GM12878 (cell line): Measurements from ENCODE around the gene PEMT. TPM values are rescaled to one million over a fixed set of nuclear protein-coding genes. Genes with fewer than 3 reads are reported as not detected.

Source experiments
- ATAC-seq: fragments of 200-7000 bp; cut with Tn5 transposase; 3 replicates; pipeline ENCODE4 v1.9.1; 2020; ENCODE audit warnings: mild to moderate bottlenecking, moderate library complexity
- BruUV-seq: library from RNA; stranded (reverse); fragments of 400-500 nt; replicated peaks from 2 replicates; lab custom pipeline; 2021; lab: Mats Ljungman, UMichigan
- CTCF ChIA-PET: fragments of 300-600 bp; sonication (Branson Sonifier 250); formaldehyde crosslinking; extraction: SDS; loops from one replicate; lab custom pipeline; 2021; ENCODE audit warnings: inconsistent platforms; lab: Yijun Ruan, JAX
- POLR2A ChIA-PET: fragments of 350-600 bp; formaldehyde crosslinking; extraction: SDS; loops from one replicate; lab custom pipeline; 2021; ENCODE audit warnings: inconsistent platforms; lab: Charles Lee
- RAD21 ChIA-PET: fragments of 300-600 bp; sonication (Branson Sonifier 250); formaldehyde crosslinking; loops from one replicate; lab custom pipeline; 2023; ENCODE audit warnings: antibody characterized with exemption; ENCODE audit not compliant: unreplicated experiment; lab: Charles Lee
- SMC1A ChIA-PET: fragments of 300-600 bp; sonication (Branson Sonifier 250); formaldehyde crosslinking; loops from one replicate; lab custom pipeline; 2023; ENCODE audit not compliant: unreplicated experiment, uncharacterized antibody; lab: Charles Lee
- DNase-seq: peaks from one replicate; pipeline ENCODE4 v3.0.0-alpha.2; 2011; ENCODE audit warnings: low read depth, low spot score
- FAIRE-seq: peaks from 3 replicates; lab custom pipeline; 2011; peaks lifted over from hg19 to GRCh38; lab: Jason Lieb, UNC
- H2AFZ ChIP-seq: 2 replicates; pipeline ENCODE4 v1.6.0; 2011; ENCODE audit warnings: low read depth, low read length, control low read depth; ENCODE audit not compliant: control insufficient read depth
- H3K27ac ChIP-seq: 2 replicates; pipeline ENCODE4 v1.5.1; 2011; ENCODE audit warnings: control low read depth; ENCODE audit not compliant: control insufficient read depth, insufficient read depth
- H3K27me3 ChIP-seq, 2 experiments: replicated peaks in 1 of 2; 2 replicates each; pipeline versions ENCODE4 v1.6.0 to v1.6.1; 2011; ENCODE audit warnings: low read length in 1 of 2; ENCODE audit not compliant: control insufficient read depth in 2 of 2, insufficient read depth in 2 of 2
- H3K36me3 ChIP-seq, 2 experiments: 2 replicates each; pipeline ENCODE4 v1.5.1; 2011; ENCODE audit warnings: low read length in 1 of 2; ENCODE audit not compliant: control insufficient read depth in 2 of 2, insufficient read depth in 2 of 2
- H3K4me1 ChIP-seq: 2 replicates; pipeline ENCODE4 v1.6.1; 2011; ENCODE audit warnings: mild to moderate bottlenecking, low read length, moderate library complexity, mixed read lengths; ENCODE audit not compliant: control insufficient read depth, insufficient read depth
- H3K4me2 ChIP-seq: 2 replicates; pipeline ENCODE4 v1.6.0; 2011; ENCODE audit warnings: control low read depth; ENCODE audit not compliant: control insufficient read depth, insufficient read depth
- H3K4me3 ChIP-seq: fragments of 200-600 bp; sonication (generic); 2 replicates; pipeline ENCODE4 v1.5.1; 2016
- H3K79me2 ChIP-seq: 2 replicates; pipeline ENCODE4 v1.6.0; 2011; ENCODE audit warnings: low read length; ENCODE audit not compliant: control insufficient read depth, insufficient read depth
- H3K9ac ChIP-seq: 2 replicates; pipeline ENCODE4 v1.8.0; 2011; ENCODE audit warnings: low read length, control low read depth, mixed read lengths; ENCODE audit not compliant: control insufficient read depth, insufficient read depth
- H3K9me3 ChIP-seq: replicated peaks from 3 replicates; pipeline ENCODE4 v1.5.1; 2011; ENCODE audit warnings: mild to moderate bottlenecking, low read length; ENCODE audit not compliant: control insufficient read depth, insufficient read depth
- H4K20me1 ChIP-seq: 2 replicates; pipeline ENCODE4 v1.6.0; 2011; ENCODE audit not compliant: control insufficient read depth, insufficient read depth
- CBX5 ChIP-seq: sonication (generic); IDR thresholded peaks from 2 replicates; pipeline ENCODE4 v1.6.1; 2016; ENCODE audit warnings: low read depth, moderate library complexity, mild to moderate bottlenecking, inconsistent platforms
- EED ChIP-seq: sonication (generic); IDR thresholded peaks from 2 replicates; pipeline ENCODE4 v1.6.1; 2016; ENCODE audit warnings: antibody characterized with exemption, low read depth
- FOS ChIP-seq: IDR thresholded peaks from 3 replicates; pipeline ENCODE4 v1.6.1; 2011; ENCODE audit warnings: borderline replicate concordance; ENCODE audit not compliant: insufficient read length; ENCODE audit errors: extremely low read depth
- IRF5 ChIP-seq: fragments of 450-650 bp; IDR thresholded peaks from 2 replicates; pipeline ENCODE4 v1.6.1; 2017; ENCODE audit warnings: borderline replicate concordance
- LARP7 ChIP-seq: fragments of 450-650 bp; IDR thresholded peaks from 2 replicates; pipeline ENCODE4 v1.6.1; 2017; ENCODE audit warnings: mild to moderate bottlenecking
- MXI1 ChIP-seq: fragments of 150-350 bp; IDR thresholded peaks from 2 replicates; pipeline ENCODE4 v1.6.1; 2011; ENCODE audit warnings: low read depth, mild to moderate bottlenecking, inconsistent platforms, low read length, improper control_type of control experiment
- PBX3 ChIP-seq: IDR thresholded peaks from 2 replicates; pipeline ENCODE4 v1.6.1; 2011; ENCODE audit warnings: mild to moderate bottlenecking, low read depth, low read length, moderate library complexity; ENCODE audit not compliant: insufficient replicate concordance
- PRDM15 ChIP-seq: fragments of 450-650 bp; formaldehyde crosslinking; IDR thresholded peaks from 2 replicates; pipeline ENCODE4 v1.4.0; 2020; ENCODE audit warnings: mild to moderate bottlenecking, moderate library complexity
- RELB ChIP-seq: fragments of 450-650 bp; IDR thresholded peaks from 2 replicates; pipeline ENCODE4 v1.6.1; 2017; ENCODE audit warnings: low read depth, mild to moderate bottlenecking, moderate library complexity
- SIX5 ChIP-seq: IDR thresholded peaks from 2 replicates; pipeline ENCODE4 v1.6.1; 2011; ENCODE audit warnings: mild to moderate bottlenecking, low read depth, low read length, moderate library complexity; ENCODE audit not compliant: severe bottlenecking
- TCF12 ChIP-seq: IDR thresholded peaks from 2 replicates; pipeline ENCODE4 v1.6.1; 2011; ENCODE audit warnings: low read depth, mild to moderate bottlenecking, low read length
- ZNF217 ChIP-seq: fragments of 450-650 bp; IDR thresholded peaks from 2 replicates; pipeline ENCODE4 v1.6.1; 2017; ENCODE audit warnings: antibody characterized with exemption, mild to moderate bottlenecking
- ZNF274 ChIP-seq: IDR thresholded peaks from one replicate; pipeline ENCODE4 v1.8.0; 2011; ENCODE audit not compliant: insufficient read length, insufficient read depth
- ZNF384 ChIP-seq: IDR thresholded peaks from 2 replicates; pipeline ENCODE4 v1.6.1; 2012; ENCODE audit warnings: low read depth, mild to moderate bottlenecking, low read length, improper control_type of control experiment, borderline replicate concordance
- WGBS: methylation state at CpG from one replicate; pipeline ENCODE4 v1.1.6; 2016; ENCODE audit warnings: low lambda C conversion rate; ENCODE audit not compliant: insufficient replicate concordance, insufficient coverage; ENCODE audit errors: missing lambda C conversion rate; 5-methylcytosine and 5-hydroxymethylcytosine counted together
- in situ Hi-C: fragments of 300-500 bp; cut with MboI; formaldehyde crosslinking; loops from 9 replicates; pipeline ENCODE4 v1.14.3; 2018; ENCODE audit warnings: mixed read lengths
- intact Hi-C: fragments of 100-400 bp; cut with micrococcal nuclease; formaldehyde crosslinking; loops from one replicate; pipeline ENCODE4 v1.14.2; 2022; ENCODE audit not compliant: unreplicated experiment
- polyA plus RNA-seq, 11 experiments: library from polyadenylated mRNA; depleted of rRNA in 4 of 11; unstranded in 6 of 11; stranded (reverse) in 5 of 11; fragments of >200 nt; fragmentation: Nextera tagmentation in 4 of 11; fragmentation: Illumina TruSeq in 1 of 11; extraction: Ambion mirVana in 4 of 11; extraction: Trizol in 1 of 11; gene quantifications; 1 replicate in 1 of 11; 2 replicates in 10 of 11; pipeline versions ENCODE4 v1.2.1 to v1.2.3, GENCODE V29; 2011 to 2016; ENCODE audit warnings: inconsistent platforms in 2 of 11, missing spikeins in 2 of 11, low read depth in 1 of 11
- total RNA-seq, 4 experiments: library from RNA; depleted of rRNA in 3 of 4; stranded (reverse); fragments of >200 nt in 3 of 4; fragmentation: Illumina TruSeq in 1 of 4; extraction: Trizol in 1 of 4; gene quantifications; 2 replicates each; pipeline versions ENCODE4 v1.2.1 to v1.2.3, GENCODE V29; 2013 to 2021

PEMT gene
- total and polyA plus RNA-seq, 10 of the 15 experiments (the other 5 are each of a cell fraction or from before 2014, with no cell fraction given): 2.8 to 44.7 (median 25.4) TPM

GRCh38 chr17:17554266-17554665 lies 37.2 kb downstream of the PEMT start:
- FAIRE-seq: no peak
- in situ Hi-C loops (no loop called here), intact Hi-C loops (no loop called here)
- no peaks in the 10 kb centered on the region for H3K27me3 ChIP-seq
- no peak overlapping the region for H3K4me3 ChIP-seq
- H3K79me2 ChIP-seq: no peaks in the 10 kb centered on the region
- BruUV-seq: no TSS peak
- ChIA-PET POLR2A (no interaction called here), RAD21 (no interaction called here), CTCF (interaction anchor here (1.4 kb wide), 1 partner anchor 12 kb away, joined by 3 read pairs; no protein-coding TSS in a partner anchor), SMC1A (no interaction called here)
- H3K27ac ChIP-seq: no peak overlapping the region
- WGBS: 86% methylated on average over 17 of the region's 17 CpGs
- H3K4me2 ChIP-seq: no peak overlapping the region
- H4K20me1 ChIP-seq: no peaks in the 10 kb centered on the region
- no peak for TF ChIP-seq TCF12
- no peak for TF ChIP-seq EED
- TF ChIP-seq ZNF217: no peak
- no peak for TF ChIP-seq MXI1
- TF ChIP-seq PRDM15 (CRISPR knock-in tag): no peak
- no peak for TF ChIP-seq LARP7
- no peak for TF ChIP-seq PBX3
- TF ChIP-seq IRF5: no peak
- TF ChIP-seq FOS: no peak
- TF ChIP-seq CBX5: no peak
- TF ChIP-seq SIX5: no peak
- no peak for TF ChIP-seq ZNF384
- TF ChIP-seq RELB: no peak
- no peak for TF ChIP-seq ZNF274
- no peaks in the 10 kb centered on the region for H3K9me3 ChIP-seq
- H2AFZ ChIP-seq: no peak overlapping the region
- H3K4me1 ChIP-seq: no peaks in the 10 kb centered on the region
- DNase-seq: no peak
- ATAC-seq: no peak
- no peaks in the 10 kb centered on the region for H3K36me3 ChIP-seq
- H3K9ac ChIP-seq: no peak overlapping the region
